ENCODE data around the gene NOC3L.
"Not testable (repeated sequence)": the region's sequence is repeated elsewhere in the genome, so short reads cannot be mapped to it uniquely, and the experiment has no call there.

Gene NOC3L, protein sequence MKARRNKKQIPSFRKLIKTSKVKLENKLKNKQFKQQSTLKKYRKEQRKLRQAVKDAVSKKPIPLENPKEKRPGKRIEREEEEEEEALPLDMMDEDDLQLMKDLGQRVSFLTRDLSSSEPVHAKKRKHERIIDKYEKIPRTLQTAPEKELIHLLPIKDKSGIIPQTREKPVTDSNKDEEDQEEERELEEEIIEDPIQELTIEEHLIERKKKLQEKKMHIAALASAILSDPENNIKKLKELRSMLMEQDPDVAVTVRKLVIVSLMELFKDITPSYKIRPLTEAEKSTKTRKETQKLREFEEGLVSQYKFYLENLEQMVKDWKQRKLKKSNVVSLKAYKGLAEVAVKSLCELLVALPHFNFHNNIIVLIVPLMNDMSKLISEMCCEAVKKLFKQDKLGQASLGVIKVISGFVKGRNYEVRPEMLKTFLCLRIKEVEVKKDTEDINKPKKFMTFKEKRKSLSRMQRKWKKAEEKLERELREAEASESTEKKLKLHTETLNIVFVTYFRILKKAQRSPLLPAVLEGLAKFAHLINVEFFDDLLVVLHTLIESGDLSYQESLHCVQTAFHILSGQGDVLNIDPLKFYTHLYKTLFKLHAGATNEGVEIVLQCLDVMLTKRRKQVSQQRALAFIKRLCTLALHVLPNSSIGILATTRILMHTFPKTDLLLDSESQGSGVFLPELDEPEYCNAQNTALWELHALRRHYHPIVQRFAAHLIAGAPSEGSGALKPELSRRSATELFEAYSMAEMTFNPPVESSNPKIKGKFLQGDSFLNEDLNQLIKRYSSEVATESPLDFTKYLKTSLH

DNA sequence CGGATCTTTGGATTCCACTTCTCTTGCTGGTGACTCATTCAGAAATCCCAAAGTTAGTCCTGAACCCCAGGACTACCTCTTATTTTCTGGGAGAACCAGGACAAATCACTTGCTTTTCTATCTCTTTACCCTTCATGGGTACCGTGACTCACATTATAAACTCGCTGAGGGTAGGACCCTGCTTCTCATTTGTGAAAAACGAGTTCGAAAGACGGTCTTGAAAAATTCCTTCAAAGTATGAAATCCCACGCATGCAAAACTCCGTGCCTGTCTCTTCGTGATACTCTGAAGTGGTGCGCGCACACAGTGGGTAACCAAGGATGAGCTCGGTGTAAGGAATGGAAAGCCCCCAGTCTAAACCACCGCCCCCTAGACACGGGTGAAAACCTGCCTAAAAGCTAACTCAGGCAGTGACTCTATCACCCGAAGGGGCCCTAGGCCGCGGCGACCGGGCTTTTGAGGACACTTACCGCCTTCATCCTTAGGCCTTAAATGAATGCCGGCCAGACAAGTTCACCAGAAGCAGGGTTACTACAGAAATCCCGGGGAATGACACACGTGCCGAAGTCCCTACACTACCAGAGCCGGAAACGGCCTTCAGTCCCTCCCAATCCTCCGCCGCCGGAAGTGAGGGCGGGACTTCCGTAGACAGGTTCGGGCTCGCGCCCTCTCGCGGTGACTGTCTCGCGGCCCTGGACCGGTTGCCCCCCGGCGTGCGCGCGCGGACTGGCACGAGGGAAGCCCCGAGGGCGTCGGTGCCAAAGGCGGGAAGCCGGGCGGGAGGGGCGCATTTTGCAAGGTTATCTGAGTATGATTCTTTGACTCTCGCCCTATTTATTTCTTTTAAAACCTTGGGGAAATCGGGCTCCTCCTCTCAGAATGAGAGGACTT lies at the start of gene NOC3L:
NOC3L (minus strand) TSS at position 580 of the 891 bp plus-strand sequence; CDS start at position 479, 101 bp downstream.
- in situ Hi-C loops (cut with MboI; ENCODE audit: low sequenced_read_pairs) = no loop called here

DNA sequence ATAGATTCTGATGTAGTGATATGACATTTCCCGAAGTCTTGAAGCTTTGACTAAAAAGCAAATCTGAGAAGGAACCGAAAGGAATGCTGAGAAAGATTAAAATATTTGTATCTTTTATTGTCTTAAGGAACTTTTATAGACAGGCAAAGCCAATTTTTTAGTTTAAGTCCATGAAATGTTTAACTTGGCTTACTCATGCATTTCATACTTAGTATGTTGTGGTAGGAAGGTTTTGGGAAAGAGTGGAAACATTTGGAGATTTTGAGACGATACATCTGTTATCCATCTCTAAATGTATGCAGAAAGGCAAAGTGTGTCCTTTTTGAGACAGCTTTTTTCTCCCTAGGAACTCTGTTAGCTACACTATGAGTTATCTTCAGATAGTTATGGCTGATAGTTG lies 49.7 kb upstream of the NOC3L start:
- in situ Hi-C loops (cut with MboI; ENCODE audit: low sequenced_read_pairs) = no loop called here

DNA sequence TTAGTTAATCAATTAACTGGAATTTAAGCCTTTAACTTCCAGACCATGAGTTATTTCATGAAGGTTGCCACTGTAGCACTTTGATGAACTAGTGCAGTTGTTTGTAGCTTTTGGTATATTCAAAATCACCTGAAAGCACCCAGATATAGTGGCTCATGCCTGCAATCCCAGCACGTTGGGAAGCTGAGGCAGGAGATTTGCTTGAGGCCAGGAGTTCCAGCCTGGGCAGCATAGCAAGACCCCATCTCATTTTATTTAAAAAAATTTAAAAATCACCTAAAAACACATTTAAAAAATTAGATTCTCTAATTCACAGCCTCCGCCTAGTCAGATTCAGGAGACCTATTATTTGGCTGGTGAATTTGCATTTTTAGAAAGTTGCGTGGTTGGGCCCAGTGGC lies 48.6 kb upstream of the NOC3L start:
- in situ Hi-C loops (cut with MboI; ENCODE audit: low sequenced_read_pairs) = no loop called here

DNA sequence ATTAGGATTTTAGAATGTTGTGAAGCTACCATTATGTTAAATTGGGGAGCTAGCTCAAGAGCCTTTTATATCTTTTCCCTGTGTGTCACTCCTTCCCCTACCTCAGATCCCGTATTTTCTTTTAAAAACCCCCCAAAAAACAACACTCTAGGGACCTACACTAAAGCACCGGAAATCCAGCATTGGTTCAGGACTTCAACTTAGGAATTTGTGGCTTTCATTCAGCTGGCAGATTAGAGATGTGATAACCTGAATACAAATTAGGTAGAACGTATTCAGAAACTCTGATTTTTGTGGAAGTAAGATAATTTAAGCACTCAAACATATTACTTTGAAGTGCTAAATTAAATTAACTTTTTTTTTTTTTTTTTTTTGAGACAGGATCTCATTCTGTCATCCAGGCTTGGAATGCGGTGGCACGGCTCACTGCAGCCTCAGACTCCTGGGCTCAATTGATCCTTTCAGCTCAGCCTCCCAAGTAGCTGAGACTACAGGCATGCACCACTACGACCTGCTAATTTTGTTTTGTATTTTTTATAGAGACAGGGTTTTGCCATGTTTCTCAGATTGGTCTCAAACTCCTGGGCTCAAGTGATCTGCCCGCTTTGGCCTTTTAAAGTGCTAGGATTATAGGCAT lies 46.4 kb upstream of the NOC3L start:
- in situ Hi-C loops (cut with MboI; ENCODE audit: low sequenced_read_pairs) = no loop called here

DNA sequence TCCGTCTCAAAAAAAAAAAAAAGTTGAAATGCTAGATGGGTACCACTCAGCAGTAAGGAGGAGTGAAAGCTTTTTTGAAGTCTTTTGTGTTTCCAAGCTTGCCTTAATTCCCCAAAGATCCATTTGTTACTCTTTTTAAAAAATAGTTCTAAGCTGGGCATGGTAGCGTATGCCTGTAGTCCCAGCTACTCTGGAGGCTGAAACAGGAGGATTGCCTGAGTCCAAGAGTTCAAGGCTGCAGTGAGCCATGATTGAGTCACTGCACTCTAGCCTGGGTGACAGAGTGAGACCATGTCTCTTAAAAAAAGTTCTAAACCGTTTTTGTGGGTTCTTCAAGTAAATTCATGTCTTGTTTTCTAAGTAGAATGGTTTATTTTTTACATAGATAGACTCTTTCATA lies 44.9 kb upstream of the NOC3L start:
- in situ Hi-C loops (cut with MboI; ENCODE audit: low sequenced_read_pairs) = no loop called here

DNA sequence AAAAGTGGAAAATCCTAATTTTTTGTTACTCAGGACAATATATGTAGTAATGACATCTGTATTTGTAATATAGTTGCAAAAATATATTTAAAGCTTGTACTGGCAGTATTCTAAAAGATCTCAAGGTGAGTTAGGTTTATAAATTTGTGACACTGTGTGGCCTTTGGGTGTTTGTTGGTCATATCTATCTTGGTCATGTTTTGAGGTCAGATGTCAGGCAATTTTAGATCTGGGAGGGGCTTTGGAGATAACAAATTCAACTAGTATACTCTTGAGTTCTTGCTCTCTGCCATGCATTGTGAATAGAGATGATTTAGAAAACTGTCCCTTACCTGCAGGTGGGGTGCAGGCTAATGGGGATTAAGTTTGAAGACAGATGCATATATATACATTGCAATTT lies 42.7 kb upstream of the NOC3L start:
- in situ Hi-C loops (cut with MboI; ENCODE audit: low sequenced_read_pairs) = no loop called here

DNA sequence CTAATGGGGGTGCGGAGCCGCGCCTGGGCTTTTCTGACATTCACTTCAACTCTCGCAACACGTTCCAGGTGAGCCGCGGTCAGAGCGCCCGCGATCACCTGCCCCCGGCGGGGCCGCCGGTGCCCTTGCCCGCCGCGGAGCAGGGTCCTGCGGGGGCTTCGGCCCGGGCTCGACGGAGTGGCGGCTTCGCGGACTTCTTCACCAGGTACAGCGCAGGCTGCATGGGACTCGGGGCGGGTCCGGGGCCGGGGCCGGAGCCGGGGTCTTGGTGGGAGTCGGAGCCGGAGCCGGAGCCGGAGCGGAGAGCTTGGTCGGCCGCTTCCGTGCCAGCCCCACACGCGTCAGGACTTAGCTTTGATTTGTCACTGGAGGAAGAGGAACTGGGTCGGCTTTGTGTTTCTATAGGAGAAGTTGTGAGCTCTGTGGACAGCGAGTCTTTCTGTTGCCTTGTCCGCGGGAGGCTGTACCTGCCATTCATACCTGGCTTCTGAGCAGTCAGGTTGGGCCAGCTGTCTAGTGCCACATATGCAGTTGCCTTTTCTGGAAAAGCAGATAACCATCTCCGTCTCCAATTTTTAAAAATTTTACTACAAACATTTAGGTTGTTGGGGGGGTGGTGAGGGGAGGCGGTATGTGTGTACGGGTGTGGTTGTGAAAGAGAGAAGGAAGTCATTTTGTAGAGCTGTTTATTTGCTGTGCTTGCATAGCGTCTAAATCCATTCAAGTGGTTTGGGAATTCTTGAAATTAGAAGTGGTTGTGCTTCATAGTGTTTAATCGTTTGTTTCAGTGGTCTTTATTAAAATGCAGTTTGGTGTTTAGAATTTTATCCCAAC lies 40.9 kb upstream of the NOC3L start:
- in situ Hi-C loops (cut with MboI; ENCODE audit: low sequenced_read_pairs) = no loop called here

DNA sequence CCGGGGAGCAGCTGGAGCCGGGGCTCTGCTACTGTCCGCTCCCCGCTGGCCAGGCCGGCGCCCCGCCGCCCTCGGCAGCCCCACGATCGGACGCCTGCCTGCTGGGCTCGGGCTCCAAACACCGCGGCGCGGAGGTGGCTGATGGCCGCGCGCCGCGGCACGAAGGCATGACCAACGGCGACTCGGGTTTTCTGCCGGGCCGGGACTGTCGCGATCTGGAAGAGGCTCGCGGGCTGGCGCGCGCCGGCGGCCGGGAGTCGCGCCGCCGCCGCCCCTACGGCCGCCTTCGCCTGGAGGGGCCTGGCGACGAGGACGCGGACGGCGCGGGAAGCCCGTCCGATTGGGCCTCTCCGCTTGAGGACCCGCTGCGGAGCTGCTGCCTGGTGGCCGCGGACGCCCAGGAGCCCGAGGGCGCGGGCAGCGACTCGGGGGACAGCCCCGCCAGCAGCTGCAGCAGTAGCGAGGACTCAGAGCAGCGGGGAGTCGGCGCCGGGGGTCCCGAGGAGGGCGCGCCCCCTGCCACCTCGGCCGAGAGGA lies 40.2 kb upstream of the NOC3L start:
- in situ Hi-C loops (cut with MboI; ENCODE audit: low sequenced_read_pairs) = no loop called here

DNA sequence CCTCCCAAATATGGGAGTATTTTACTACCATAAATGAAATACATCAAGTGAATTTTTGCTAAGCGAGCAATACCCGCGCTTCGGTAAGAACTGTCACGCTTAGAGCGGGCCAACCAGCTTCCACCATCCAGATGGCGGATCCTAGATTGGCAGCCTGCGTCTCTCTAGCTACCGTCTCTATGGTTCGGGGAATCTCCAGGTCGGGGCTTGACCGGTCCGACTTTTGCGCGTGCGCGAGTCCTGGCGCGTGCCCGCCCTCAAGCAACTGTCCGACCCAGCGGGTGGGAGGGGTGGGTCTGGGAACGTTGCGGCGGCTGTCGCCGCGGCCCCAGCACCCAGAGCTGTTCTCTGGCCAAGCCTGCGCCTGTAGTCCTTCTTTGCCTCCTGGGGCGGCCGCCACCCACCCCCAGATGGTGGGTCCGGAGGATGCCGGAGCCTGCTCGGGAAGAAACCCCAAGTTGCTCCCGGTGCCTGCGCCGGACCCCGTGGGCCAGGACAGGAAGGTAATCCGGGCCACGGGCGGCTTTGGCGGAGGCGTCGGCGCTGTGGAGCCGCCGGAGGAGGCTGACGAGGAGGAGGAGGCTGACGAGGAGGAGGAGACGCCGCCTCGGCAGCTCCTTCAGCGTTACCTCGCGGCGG lies 39.6 kb upstream of the NOC3L start, which contains the start of gene TBC1D12:
TBC1D12 (plus strand) TSS at position 338 of the 639 bp plus-strand sequence; CDS start at position 411, 73 bp downstream.
- in situ Hi-C loops (cut with MboI; ENCODE audit: low sequenced_read_pairs) = no loop called here

DNA sequence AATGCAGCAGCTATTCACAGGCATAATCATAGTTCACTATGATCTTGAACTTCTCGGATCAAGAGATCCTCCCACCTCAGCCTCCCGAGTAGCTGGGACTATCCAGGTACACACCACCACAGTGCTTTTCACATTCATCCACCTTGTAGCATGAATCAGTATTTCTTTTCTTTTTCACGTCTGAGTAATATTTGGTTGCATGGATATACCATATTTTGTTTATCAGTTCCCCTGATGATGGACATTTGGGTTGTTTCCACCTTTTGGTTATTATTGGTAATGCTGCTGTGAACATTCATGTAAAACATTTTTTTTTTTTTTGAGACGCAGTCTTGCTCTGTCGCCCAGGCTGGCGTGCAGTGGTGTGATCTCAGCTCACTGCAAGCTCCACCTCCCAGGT lies 36.0 kb upstream of the NOC3L start:
- in situ Hi-C loops (cut with MboI; ENCODE audit: low sequenced_read_pairs) = no loop called here

DNA sequence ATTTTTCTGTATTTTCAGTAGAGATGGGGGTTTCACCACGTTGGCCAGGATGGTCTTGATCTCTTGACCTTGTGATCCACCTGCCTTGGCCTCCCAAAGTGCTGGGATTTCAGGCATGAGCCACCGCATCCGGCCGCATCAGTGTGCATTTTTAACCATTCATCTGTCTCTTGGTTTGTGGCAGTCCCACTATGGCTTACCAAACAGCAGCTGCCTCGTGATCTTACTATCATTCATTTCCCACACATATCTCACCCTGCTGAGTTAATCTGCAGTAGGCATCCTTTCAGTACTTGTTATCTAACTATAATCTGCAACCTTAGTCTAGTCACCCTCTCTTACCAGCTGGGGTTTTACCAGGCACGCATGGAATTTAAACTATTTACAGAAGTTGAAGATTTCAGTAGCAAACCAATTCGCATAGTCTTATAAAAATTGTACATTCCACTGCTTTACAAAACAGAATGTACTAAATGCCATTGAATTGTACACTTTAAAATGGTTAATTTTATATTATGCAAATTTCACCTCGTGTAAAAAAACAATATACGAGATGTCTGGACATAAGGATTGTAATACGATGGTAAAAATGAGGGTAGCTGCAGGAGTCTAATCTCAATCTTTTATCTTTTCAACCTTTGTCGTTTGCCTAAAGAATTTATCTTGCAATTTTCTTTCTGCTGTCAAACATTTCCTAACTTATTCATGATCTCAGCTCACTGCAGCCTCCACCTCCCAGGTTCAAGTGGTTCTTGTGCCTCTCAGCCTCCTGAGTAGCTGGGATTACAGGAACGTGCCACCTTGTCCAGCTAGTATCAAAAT lies 35.0 kb upstream of the NOC3L start:
- in situ Hi-C loops (cut with MboI; ENCODE audit: low sequenced_read_pairs) = no loop called here

DNA sequence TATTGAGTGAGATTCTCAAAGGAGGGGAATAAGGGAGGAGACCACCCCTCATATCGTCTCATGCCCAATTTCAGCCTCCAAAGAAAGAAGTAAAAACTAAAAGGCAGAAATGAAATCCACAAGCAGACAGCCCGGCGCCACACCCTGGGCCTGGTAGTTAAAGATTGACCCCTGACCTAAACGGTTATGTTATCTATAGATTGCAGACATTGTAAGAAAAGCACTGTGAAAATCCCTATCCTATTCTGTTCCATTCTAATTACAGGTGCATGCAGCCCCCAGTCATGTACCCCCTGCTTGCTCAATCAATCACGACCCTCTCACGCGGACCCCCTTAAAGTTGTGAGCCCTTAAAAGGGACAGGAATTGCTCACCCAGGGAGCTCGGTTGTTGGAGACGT lies 29.4 kb upstream of the NOC3L start:
- in situ Hi-C loops (cut with MboI; ENCODE audit: low sequenced_read_pairs) = not testable (repeated sequence)

DNA sequence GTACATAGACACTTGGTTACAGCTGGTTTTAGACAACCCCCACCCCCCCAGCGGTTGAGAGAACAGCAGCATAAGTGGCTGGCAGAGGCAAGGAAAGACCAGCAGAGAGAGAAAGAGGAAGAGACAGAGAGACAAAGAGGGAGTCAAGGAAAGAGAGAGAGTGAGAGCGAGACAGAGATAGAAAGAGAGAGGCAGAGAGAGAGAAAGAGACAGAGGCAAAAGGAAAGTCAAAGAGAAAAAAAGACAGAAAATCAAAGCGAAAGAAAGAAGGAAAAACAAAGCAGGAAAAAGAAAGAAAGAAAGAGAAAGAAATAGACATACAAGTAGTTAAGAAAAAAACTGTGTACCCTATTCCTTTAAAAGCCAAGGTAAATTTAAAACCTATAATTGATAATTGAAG lies 23.0 kb upstream of the NOC3L start:
- in situ Hi-C loops (cut with MboI; ENCODE audit: low sequenced_read_pairs) = not testable (repeated sequence)

DNA sequence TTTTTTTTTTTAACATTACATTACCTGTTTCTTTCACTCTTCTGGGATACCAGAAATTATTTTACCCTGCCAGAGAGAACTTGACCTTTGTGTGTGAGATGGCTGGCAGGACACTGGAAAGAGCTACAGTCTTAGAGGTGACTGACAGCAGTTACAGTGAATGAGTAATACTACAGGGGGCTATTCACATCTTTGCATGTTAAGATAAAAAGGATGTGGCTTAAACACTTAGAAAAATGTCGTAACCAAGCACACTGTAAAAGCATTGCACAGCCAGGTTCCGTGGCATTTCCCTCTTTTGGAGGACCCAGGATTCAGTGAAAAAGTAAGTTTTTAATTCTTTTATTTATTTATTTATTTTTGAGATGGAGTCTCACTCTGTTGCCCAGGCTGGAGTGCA lies 20.8 kb upstream of the NOC3L start:
- in situ Hi-C loops (cut with MboI; ENCODE audit: low sequenced_read_pairs) = no loop called here

DNA sequence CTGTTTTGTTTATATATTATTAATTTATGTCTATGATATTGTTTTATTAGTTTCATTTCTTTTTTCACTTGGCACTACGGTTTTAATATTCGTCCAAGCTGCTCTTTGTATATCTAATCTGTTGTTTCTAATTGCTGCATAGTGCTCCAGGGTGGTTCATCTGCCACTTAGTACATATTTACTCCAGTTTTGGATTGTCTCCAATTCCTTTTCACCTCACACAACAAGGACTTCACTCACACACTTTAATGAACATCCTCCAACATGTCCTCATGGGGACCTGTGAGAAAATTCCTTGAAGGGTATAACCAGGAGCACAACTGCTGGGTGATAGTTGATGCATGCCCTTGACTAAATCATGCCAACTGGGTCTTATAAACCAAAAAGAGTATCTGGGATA lies 14.1 kb upstream of the NOC3L start:
- in situ Hi-C loops (cut with MboI; ENCODE audit: low sequenced_read_pairs) = no loop called here

DNA sequence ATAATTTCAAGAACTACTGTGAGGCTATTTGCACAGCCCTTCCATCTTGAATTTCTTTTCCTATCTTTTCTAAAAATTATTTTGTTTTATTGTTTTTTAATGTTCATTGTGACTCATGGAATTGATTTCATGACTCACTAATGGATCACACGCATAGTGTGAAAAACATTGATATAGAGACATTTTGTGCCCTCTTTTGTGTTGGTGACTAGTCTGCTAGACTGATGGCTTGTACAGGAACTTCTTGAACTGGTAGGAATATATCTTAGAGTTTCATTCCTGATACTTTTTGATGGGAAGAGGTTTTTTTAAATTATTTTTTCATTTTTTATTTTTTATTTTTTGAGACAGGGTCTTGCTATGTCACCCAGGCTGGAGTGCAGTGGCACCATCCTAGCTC lies 12.6 kb upstream of the NOC3L start:
- in situ Hi-C loops (cut with MboI; ENCODE audit: low sequenced_read_pairs) = no loop called here

DNA sequence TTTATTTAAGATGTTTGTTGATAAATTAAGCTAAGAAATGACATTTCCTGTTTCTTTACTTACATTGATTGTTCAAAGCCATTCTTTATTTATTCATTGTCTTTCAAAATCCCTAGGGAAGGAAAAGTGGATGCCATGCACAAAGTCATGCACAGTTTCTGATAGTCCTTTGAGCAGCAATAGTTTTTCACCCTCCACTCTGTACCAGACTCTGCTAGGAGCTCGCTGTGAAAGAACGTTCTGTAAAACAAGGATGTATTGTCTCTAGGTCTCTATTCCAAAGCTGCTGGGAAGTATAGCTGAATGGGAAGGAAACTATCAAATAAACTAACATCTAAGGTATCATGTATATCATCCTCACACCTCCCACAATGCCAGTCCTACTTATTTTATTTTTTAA lies 7.8 kb upstream of the NOC3L start:
- in situ Hi-C loops (cut with MboI; ENCODE audit: low sequenced_read_pairs) = no loop called here

DNA sequence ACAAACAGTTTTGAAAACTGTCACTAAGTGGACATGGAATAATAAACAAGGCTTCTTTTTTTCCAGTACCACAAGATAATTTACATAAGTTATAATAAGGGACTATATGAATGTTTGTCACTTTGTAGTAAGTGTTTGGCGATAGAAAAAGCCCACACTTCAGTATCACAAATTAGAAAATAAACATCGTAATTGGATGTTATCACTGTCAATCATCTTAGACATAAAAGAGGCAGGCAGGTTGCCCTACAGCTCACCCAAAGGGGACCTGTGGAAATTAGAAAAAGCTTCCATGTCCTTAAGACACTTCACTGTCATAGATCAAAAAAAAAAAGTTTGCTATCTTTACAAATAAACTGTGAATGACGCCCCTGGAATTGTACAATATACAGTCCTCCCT lies 3.6 kb upstream of the NOC3L start:
- in situ Hi-C loops (cut with MboI; ENCODE audit: low sequenced_read_pairs) = no loop called here

Measured in hTERT RPE-1 (cell line).